ENCODE results near the gene SHISAL2A.

- no peak for TF ChIP-seq EP300 (IDR thresholded peaks at IDR 0.05; ENCODE audit: borderline replicate concordance in 1 of 2, low read depth in 1 of 2, low read length in 1 of 2)
- TF ChIP-seq YY1 (IDR thresholded peaks at IDR 0.05; ENCODE audit: low read depth): no peak
- TF ChIP-seq EZH2phosphoT487 (IDR thresholded peaks at IDR 0.05; ENCODE audit: borderline replicate concordance, low read depth): no peak
- TF ChIP-seq CTCF (IDR thresholded peaks at IDR 0.05): no peak
- TF ChIP-seq RAD21 (IDR thresholded peaks at IDR 0.05; ENCODE audit: low read length): 0 out of 2 replicates have a peak, but pooled peaks have one; percentile 0
Observed at GRCh38 chr1:52601991-52602855, 30.7 kb upstream of the SHISAL2A start, which contains the start of gene GPX7.

Measured in SK-N-SH (cell line).